CD4-positive, alpha-beta T cell (primary cell): ENCODE results near the gene RFFL. TPM values are rescaled to one million over a fixed set of nuclear protein-coding genes. Genes with fewer than 3 reads are reported as not detected.

Experiments
- ATAC-seq: fragments of 200-7000 bp; cut with Tn5 transposase; one replicate; pipeline ENCODE4 v1.10.0; 2022; ENCODE audit warnings: mild to moderate bottlenecking; ENCODE audit not compliant: poor library complexity
- CTCF ChIA-PET: fragments of 350-600 bp; sonication (Branson Sonifier 250); formaldehyde crosslinking; loops from one replicate; lab custom pipeline; 2021; ENCODE audit warnings: antibody characterized with exemption, inconsistent platforms; lab: Charles Lee
- POLR2A ChIA-PET: fragments of 350-600 bp; sonication (Branson Sonifier 250); formaldehyde crosslinking; loops from one replicate; lab custom pipeline; 2021; ENCODE audit warnings: antibody characterized with exemption, inconsistent platforms; lab: Charles Lee
- DNase-seq, 14 experiments: peaks; one replicate each; pipeline ENCODE4 v3.0.0-alpha.2; 2013 to 2020; ENCODE audit warnings: mixed read lengths in 2 of 14
- H3K27ac ChIP-seq, 2 donors: one replicate each; pipeline versions ENCODE4 v1.5.1 to v1.7.0; 2013; ENCODE audit warnings: low read length in 2 of 2, low read depth in 1 of 2, mild to moderate bottlenecking in 1 of 2
- H3K27me3 ChIP-seq, 2 experiments: 1 replicate in 1 of 2; 2 replicates in 1 of 2; pipeline versions ENCODE4 v1.6.1 to v1.7.0; 2013; ENCODE audit warnings: low read length in 2 of 2, control low read depth in 1 of 2, mild to moderate bottlenecking in 1 of 2, moderate library complexity in 1 of 2; ENCODE audit not compliant: insufficient read depth in 2 of 2, control insufficient read depth in 1 of 2
- H3K36me3 ChIP-seq: one replicate; pipeline ENCODE4 v1.6.1; 2013; ENCODE audit warnings: low read length, control low read depth; ENCODE audit not compliant: insufficient read depth
- H3K4me1 ChIP-seq: one replicate; pipeline ENCODE4 v1.6.1; 2013; ENCODE audit warnings: low read length, control low read depth; ENCODE audit not compliant: insufficient read depth
- H3K4me3 ChIP-seq: one replicate; pipeline ENCODE4 v1.5.1; 2013; ENCODE audit warnings: mild to moderate bottlenecking, low read length, moderate library complexity
- H3K9me3 ChIP-seq, 2 experiments: 1 replicate in 1 of 2; 2 replicates in 1 of 2; pipeline versions ENCODE4 v1.6.1 to v1.7.0; 2013; ENCODE audit warnings: low read length in 2 of 2, mild to moderate bottlenecking in 2 of 2, control low read depth in 1 of 2, moderate library complexity in 1 of 2; ENCODE audit not compliant: control insufficient read depth in 1 of 2, insufficient read depth in 1 of 2
- H3K27ac Mint-ChIP-seq: one replicate; pipeline ENCODE4 v1.8.0; 2020; ENCODE audit warnings: mixed read lengths
- H3K27me3 Mint-ChIP-seq: one replicate; pipeline ENCODE4 v1.8.0; 2021; ENCODE audit warnings: mixed read lengths
- H3K36me3 Mint-ChIP-seq: one replicate; pipeline ENCODE4 v1.8.0; 2021; ENCODE audit warnings: low read depth, mixed read lengths
- H3K4me1 Mint-ChIP-seq: one replicate; pipeline ENCODE4 v1.8.0; 2021; ENCODE audit warnings: low read depth, mixed read lengths
- H3K4me3 Mint-ChIP-seq: one replicate; pipeline ENCODE4 v1.8.0; 2020; ENCODE audit warnings: mild to moderate bottlenecking, mixed read lengths
- H3K9me3 Mint-ChIP-seq: one replicate; pipeline ENCODE4 v1.8.0; 2020; ENCODE audit warnings: mixed read lengths
- CTCF ChIP-seq: fragments of 200-600 bp; IDR thresholded peaks from one replicate; pipeline ENCODE4 v1.8.0; 2022; ENCODE audit warnings: antibody characterized with exemption, mild to moderate bottlenecking
- intact Hi-C, 2 experiments: fragments of 100-400 bp; cut with DNase I in 1 of 2; cut with micrococcal nuclease in 1 of 2; formaldehyde crosslinking; loops; one replicate each; pipeline versions ENCODE4 v1.15.1 to v1.9.0; 2023 to 2025; cut with DNase I, micrococcal nuclease
- total RNA-seq, 174 experiments: library from RNA in 2 of 174; stranded (reverse) in 2 of 174; gene quantifications; one replicate each; pipeline ENCODE4 v1.2.3 and lab custom pipeline; 2021 to 2026

RFFL gene
- total RNA-seq, 2 experiments from 2014 or later: 57.8 to 66.1 TPM

GRCh38 chr17:34990921-34991365 is 72.6 kb downstream of the RFFL start:
- Histone ChIP-seq H3K27me3 (no peaks in the 10 kb centered on the region), H3K4me3 (no peak overlapping the region), H3K4me1 (no peaks in the 10 kb centered on the region), H3K27ac (no peak overlapping the region), H3K9me3 (no peaks in the 10 kb centered on the region), H3K36me3 (peaks cover 85% of the 10 kb centered on the region)
- Mint-ChIP-seq H3K4me1 (peaks cover 5% of the 10 kb centered on the region), H3K27me3 (no peaks in the 10 kb centered on the region), H3K27ac (no peak overlapping the region), H3K9me3 (no peaks in the 10 kb centered on the region), H3K36me3 (peaks cover 92% of the 10 kb centered on the region), H3K4me3 (no peak overlapping the region)
- ATAC-seq (no peak), DNase-seq (peak in 2 of 14 experiments; percentile 11 to 14)
- intact Hi-C loops: no loop called here
- CTCF ChIA-PET: interaction anchor here (1.3 kb wide), 1 partner anchor 772 kb away, joined by 3 read pairs; no protein-coding TSS in a partner anchor
- POLR2A ChIA-PET: interaction anchor here (1.2 to 2.0 kb wide), 3 partner anchors 10 to 128 kb away, joined by 3 to 6 read pairs (median 6); partner anchors contain the start of genes LIG3 and RFFL
- TF ChIP-seq CTCF: no peak

- Mint-ChIP-seq H3K4me3 (no peak overlapping the region), H3K9me3 (no peaks in the 10 kb centered on the region), H3K27ac (no peak overlapping the region), H3K36me3 (peaks cover 88% of the 10 kb centered on the region), H3K4me1 (peaks cover 17% of the 10 kb centered on the region), H3K27me3 (no peaks in the 10 kb centered on the region)
- intact Hi-C loops: loop anchor here in 1 of 2 experiments (10.0 kb wide), 1 partner anchor 565 kb away; no protein-coding TSS in a partner anchor
- ChIA-PET POLR2A (no interaction called here), CTCF (interaction anchor here (0.8 to 1.4 kb wide), 2 partner anchors 74 to 130 kb away, joined by 3 to 4 read pairs; partner anchors contain the start of genes RAD51D and RFFL)
- Histone ChIP-seq H3K9me3 (no peaks in the 10 kb centered on the region), H3K27ac (no peak overlapping the region), H3K27me3 (no peaks in the 10 kb centered on the region), H3K4me1 (no peaks in the 10 kb centered on the region), H3K4me3 (no peak overlapping the region), H3K36me3 (peaks cover 77% of the 10 kb centered on the region)
- no peak for ATAC-seq
- no peak for TF ChIP-seq CTCF
- no peak for DNase-seq
These were observed 74.0 kb downstream of the RFFL start for GRCh38 chr17:34989473-34989872.

GRCh38 chr17:34988644-34989043 is 74.9 kb downstream of the RFFL start:
- H3K4me3 Mint-ChIP-seq: no peak overlapping the region
- H3K4me3 ChIP-seq: no peak overlapping the region
- no peaks in the 10 kb centered on the region for H3K9me3 ChIP-seq
- ATAC-seq (no peak), DNase-seq (no peak)
- H3K9me3 Mint-ChIP-seq: no peaks in the 10 kb centered on the region
- no peaks in the 10 kb centered on the region for H3K27me3 ChIP-seq
- H3K27ac Mint-ChIP-seq: no peak overlapping the region
- H3K27me3 Mint-ChIP-seq: no peaks in the 10 kb centered on the region
- H3K4me1 ChIP-seq: no peaks in the 10 kb centered on the region
- H3K36me3 Mint-ChIP-seq: peaks cover 88% of the 10 kb centered on the region
- CTCF ChIA-PET: interaction anchor here (0.8 to 1.4 kb wide), 2 partner anchors 75 to 131 kb away, joined by 3 to 4 read pairs; partner anchors contain the start of genes RAD51D and RFFL
- TF ChIP-seq CTCF: no peak
- H3K27ac ChIP-seq: no peak overlapping the region
- POLR2A ChIA-PET: interaction anchor here (0.6 kb wide), 1 partner anchor 1008 kb away, joined by 4 read pairs; no protein-coding TSS in a partner anchor
- H3K36me3 ChIP-seq: peaks cover 72% of the 10 kb centered on the region
- intact Hi-C loops: loop anchor here in 1 of 2 experiments (10.0 kb wide), 1 partner anchor 564 kb away; no protein-coding TSS in a partner anchor
- H3K4me1 Mint-ChIP-seq: peaks cover 25% of the 10 kb centered on the region
